Measurements from ENCODE around the gene FHIT.

FHIT gene

DNA sequence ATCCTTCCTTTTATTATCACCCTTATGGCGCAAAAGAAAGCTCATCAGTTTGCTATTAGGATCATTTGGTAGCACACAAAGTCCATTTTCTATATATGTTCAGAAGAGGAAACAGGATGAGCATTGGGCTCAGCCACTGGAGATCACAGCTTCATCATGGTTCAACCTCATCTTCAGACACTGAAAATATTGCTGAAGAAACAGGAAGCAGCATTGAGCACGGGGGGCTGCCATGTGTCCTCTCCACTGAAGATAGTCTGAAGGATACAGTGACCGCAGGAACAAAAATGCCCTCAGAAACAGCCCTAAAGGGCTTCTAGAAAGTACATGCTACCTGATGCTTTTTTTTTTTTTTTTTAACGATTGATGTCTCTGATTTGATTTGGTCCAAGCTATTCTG, 1366.2 kb downstream of the FHIT start:
- no peak for DNase-seq

DNA sequence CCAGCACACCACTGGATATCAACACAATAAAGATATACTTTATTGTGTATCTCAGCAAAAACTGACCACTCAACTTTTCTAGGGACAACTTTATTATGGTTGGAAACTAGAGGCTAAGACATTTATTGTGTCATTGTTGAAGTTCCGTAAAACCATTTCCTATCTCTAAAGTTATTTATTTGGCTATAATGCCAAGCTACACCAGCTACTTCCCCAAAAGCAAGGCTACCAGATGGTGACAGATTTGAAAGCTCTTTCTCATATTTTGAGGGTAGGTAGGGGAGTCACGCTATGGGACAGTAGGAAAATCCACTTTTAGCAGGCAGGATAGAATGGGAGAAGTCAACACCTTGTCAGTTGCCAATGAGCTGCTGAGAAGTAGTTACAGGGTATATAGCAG, 1366.8 kb downstream of the FHIT start:
- no peak for DNase-seq

- DNase-seq, result no peak
Observed at GRCh38 chr3:59882746-59883145, 1368.5 kb downstream of the FHIT start.

GRCh38 chr3:59880717-59881116, 1370.5 kb downstream of the FHIT start:
- DNase-seq, result no peak

DNA sequence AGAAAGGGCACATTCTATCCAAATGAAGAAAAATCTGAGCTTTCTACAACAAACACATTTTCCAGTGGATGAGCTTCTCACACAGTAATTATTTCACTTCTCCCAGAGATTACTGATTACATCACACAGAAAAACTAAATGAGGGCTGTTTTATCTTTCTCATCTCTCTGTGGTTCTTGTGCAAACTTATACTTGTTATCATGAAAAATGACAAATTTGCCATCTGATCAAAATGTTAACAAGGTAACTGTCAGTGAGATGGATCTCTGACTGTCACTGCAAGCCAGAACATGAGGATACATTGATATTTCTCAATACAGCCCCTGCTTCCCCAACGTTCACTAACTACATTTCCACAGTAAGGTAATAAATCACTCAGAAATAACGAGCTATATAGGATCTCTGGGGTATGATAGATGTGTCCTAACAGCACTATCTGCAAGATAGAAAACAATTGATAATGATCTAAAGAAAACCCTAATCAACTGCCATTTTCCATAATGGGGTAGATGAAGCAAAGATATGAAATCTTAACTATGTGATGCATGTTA, 1372.1 kb downstream of the FHIT start:
- no peak for DNase-seq

- DNase-seq, result no peak
Observed at GRCh38 chr3:59878038-59878427, 1373.2 kb downstream of the FHIT start.

GRCh38 chr3:59877263-59878037, 1373.8 kb downstream of the FHIT start:
- no peak for DNase-seq

- no peak for DNase-seq
Observed at GRCh38 chr3:59876533-59877062, 1374.7 kb downstream of the FHIT start.

- no peak for DNase-seq
Observed at GRCh38 chr3:59873576-59874230, 1377.5 kb downstream of the FHIT start.

DNA sequence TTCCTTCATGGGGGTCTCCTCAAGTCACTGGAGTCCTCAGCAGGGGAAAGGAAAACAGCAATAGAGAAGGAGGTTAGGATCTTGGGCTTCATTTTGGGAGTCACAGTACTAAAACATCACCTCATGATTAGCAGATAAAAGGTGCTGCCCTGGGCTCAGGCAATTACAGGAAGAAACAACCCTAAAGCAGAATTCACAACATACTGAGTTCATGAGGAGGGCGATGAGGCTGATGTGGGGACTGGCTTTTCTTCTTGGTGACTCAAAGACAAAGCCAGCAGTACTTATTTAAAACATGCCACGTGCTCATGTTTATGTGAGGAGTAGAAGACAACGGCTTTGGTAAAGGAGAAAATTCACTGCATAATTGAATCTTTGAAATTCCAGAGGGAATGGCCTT, 1379.1 kb downstream of the FHIT start:
- no peak for DNase-seq

- no peak for DNase-seq
Observed at GRCh38 chr3:59867185-59868002, 1383.9 kb downstream of the FHIT start.

- DNase-seq, result no peak
Observed at GRCh38 chr3:59866076-59866475, 1385.2 kb downstream of the FHIT start.

DNA sequence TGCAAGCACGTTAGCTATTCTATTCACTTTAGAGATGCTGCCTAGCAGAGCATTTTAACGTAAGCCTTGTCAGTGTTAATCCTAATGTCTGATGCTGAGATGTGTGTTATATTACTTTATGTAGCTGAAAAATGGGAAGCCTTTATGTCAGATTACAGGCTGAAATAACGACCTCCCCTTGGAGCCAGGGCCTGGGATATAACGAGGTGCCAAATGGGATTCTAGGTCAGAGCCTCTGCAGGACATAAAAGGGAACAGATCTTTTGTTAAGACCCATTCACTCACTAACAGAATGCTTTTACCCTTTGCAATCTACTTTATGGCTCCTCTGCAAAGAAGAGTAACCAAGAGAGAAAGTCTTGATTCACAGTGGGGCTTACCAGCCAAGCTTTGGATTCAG, 1385.9 kb downstream of the FHIT start:
- no peak for DNase-seq

DNA sequence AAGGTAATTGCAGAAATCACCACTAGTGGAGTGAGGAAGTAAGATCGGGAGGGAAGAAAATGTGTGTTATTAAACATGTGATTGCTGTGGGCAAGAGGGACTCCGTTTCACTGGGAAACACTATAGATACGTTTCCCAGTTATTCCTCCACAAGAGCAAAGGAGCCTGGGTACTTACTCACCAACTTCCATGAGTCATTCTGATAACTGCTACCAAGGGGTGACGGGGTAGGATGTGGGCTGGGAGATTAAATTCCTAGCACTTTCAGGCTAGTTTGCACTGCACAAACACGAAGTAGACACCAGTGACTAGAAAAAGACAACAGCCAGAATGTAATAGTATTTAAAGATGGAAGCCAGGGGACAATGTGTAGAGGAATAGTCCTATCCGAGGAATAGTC, 1388.6 kb downstream of the FHIT start:
- no peak for DNase-seq

DNA sequence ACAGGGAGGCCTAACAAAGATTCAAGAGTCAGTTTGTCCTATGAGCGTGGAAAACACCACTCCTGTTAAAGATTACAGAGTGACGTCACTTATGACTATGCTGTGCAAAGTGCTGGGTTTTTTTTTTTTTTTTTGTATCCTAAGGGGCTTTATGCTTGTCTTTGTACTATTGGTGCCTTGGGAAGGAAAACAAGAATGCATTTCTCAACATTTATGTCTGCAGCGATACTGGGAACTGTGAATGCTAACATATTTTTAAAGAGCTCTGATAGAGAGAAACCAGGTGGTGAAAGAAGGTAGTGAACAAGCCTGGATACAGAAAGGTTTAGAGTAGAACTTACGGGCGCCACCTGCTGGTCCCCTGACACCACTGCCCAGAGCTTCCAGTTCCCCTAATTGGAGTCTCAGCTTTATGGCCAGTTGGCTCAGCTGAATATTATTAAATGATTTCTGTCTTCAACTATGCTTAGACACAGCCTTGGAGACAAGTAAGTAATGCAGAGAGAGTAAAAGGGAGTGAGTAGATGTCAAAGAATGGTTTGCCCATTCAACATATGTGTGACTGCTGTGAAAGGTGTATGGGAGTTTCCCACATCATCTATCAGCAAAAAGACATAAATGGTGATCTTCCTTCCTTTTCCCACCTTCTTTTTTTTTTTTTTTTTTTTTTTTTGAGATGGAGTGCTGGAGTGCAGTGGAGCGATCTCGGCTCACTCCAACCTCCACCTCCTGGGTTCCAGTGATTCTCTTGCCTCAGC, 1393.5 kb downstream of the FHIT start:
- DNase-seq, result peak; percentile 14

DNA sequence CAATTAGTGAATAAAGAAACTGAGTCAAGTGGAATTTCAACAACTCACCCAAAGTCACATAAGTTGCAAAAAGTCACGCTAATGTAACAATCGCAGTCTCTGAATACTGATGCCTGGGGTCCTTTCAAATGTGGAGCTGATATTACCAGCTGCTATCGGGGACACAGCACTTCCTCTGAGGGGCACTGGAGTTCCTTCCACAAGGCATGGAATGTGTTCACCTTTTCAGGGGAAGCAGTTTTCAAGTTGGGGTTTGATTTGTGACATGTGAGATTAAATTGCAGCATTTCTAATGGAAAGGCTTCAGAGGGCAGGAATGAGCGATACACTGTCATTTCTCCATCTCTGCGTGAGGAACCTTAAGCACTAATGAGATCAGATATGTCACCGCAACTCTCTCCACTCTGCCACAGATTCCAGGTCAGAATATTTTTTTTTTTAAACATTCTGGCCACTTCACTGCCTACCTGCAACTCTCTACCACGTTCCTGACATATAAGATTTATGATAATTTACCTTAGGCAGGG, 1394.3 kb downstream of the FHIT start:
- DNase-seq, result no peak

DNA sequence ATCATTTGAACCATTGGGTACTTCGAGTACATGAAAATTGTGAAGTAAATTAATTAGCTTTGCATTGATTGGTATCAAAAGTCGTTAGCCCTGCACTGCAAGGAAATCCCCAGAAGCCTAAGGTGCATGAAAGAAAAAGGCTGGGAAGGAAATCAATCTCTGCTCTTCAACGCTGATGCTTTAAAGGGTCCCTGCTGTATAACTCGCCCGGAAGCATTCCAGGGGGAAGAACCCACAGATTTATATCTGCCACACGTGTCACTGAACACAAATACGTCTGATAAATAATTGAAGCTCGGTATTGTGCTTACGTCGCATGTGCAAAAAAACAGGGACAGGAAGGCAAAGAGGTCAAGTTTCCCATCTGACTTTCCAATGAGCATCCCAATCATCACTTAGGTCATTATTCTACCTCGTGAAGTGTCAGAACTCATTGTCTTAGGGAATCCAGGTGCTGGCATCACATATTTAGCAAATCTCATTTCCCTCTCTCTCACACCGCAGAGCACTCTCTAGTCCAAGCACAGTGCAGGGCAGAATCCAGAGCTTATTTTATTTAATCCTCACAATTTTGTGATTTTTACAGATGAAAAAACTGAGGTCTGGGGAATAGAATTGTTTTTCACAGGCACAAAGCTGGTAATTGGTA, 1397.1 kb downstream of the FHIT start:
- DNase-seq, result no peak

GRCh38 chr3:59850417-59850816, 1400.8 kb downstream of the FHIT start:
- DNase-seq, result no peak

- DNase-seq, result no peak
Observed at GRCh38 chr3:59845386-59845785, 1405.9 kb downstream of the FHIT start.

DNA sequence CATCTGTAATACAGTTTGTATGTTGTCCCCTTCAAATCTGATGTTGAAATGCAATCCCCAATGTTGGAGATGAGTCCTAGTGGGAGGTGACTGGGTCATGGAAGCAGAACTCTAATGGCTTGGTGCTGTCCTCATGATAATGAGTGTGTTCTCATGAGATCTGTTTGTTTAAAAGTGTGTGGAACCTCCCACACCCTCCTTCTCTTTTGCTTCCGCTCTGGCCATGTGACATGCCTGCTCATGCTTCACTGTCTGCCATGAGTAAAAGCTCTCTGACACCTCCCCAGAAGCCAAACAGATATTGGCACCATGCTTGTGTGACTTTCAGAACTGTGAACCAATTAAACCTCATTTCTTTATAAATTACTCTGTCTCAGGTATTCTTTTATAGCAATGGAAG, 1407.4 kb downstream of the FHIT start:
- no peak for DNase-seq

DNA sequence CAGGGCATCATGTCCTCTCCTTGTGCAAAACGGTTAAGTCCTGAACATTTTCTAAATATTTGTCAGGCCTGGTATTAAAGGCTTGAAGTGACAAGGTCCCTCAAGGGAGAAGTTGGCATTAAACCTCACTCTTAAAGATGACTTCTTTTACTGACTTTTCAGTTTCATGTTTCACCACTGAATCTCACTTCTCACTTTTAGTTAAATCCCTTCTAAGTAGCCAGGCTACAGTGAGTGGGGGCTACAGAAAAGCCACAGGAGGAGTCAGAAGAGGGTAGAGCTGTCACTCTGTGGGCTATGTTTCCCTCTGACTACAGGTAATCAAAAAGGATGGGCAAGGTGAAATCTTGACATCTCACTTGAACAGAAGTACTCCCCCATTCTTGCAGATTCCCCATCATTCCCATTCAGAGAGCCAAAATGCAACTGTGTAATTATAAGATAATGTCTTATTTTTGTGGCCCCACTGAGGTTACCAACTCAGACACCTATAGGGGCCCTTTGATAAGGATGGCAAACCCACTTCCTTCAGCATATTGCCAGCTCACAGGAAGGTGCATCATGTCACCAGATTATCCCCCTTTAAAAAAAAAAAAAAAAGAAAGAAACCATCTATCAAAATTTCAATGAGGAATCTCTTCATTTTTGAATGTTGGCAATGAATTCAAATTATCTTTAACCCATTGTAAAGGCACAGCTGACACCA, 1411.3 kb downstream of the FHIT start:
- DNase-seq, result no peak

All from DMS 273 treated with DMSO at 0.1 percent for 48 hours (cell line).